GM12891 (cell line): ENCODE data around the gene CLDN20.

Experiments
- POLR2A ChIP-seq: IDR thresholded peaks from 2 replicates; pipeline ENCODE4 v1.6.1; 2011; ENCODE audit warnings: low read depth, low read length, control low read depth
- POLR2AphosphoS5 ChIP-seq: IDR thresholded peaks from 2 replicates; pipeline ENCODE4 v1.6.1; 2011; ENCODE audit warnings: low read depth, low read length, control low read depth
- POU2F2 ChIP-seq: IDR thresholded peaks from 2 replicates; pipeline ENCODE4 v1.6.1; 2011; ENCODE audit warnings: low read depth, mild to moderate bottlenecking, control low read depth, low read length, moderate library complexity

DNA sequence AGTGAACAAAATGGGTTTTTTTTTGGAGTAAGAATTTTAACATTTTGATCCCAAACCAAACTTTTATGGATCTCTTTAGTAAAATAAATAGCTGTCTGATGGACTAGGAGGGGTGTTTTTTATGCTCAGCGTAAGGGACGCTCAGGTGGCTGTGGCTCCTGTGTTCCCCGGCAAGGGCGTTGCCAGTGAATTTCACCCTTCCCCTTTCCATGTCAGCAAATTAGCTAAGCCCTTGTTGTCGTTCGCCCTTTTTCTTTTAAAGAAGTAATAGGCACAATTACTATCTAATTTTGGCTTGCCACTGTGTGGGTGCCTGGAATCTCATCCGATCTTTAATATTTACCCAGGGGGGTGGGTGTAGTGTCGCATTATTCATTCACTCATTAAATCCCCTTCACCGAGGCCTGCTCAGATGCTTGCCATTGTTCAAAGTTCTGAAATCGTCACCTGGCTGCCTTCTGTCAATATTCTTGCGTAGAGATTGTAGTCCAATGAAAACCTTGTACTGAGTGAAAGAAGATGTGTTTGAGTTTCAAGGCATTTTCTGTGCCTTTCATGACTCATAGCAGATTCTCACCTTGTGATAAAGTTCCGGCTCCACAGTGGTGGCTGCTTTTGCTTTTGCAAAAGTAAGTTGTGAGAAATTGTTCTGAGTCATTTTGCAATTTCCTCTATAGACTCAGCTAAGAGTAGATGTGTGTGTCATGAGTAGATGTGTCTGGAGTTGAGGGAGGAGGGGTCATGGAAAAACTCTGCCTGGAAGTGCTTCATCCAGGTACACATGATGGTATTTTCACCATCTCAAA, 40.0 kb upstream of the CLDN20 start:
- no peak for TF ChIP-seq POLR2AphosphoS5
- TF ChIP-seq POU2F2, result no peak
- TF ChIP-seq POLR2A, result no peak
